Measurements from ENCODE around the gene EXOC3L1. TPM values are rescaled to one million over a fixed set of nuclear protein-coding genes. Genes with fewer than 3 reads are reported as not detected.
A peak's percentile ranks its signal among the peaks of the same experiment; 100 is the strongest.

EXOC3L1 gene
- total and polyA plus RNA-seq, 2 of the 13 experiments (the other 11 are each of a cell fraction or from before 2014, with no cell fraction given) = 0.12 TPM; not detected in 1

- TF ChIP-seq SP4 (CRISPR knock-in tag; IDR thresholded peaks at IDR 0.05) (peak; percentile 100), GPBP1L1 (CRISPR knock-in tag; IDR thresholded peaks at IDR 0.05) (no peak), GFI1 (CRISPR knock-in tag; IDR thresholded peaks at IDR 0.05; ENCODE audit: borderline replicate concordance) (peak; percentile 37; the same call in 1 of the 2 replicates), ZSCAN30 (CRISPR knock-in tag; IDR thresholded peaks at IDR 0.05) (no peak), SPEN (CRISPR knock-in tag; IDR thresholded peaks at IDR 0.05; ENCODE audit: low read depth) (peak; percentile 99), ZNF282 (IDR thresholded peaks at IDR 0.05; ENCODE audit: partially characterized antibody) (no peak), MTF2 (CRISPR knock-in tag; IDR thresholded peaks at IDR 0.05; ENCODE audit: borderline replicate concordance) (0 out of 2 replicates have a peak, but pooled peaks have one; percentile 16), ATF2 (CRISPR knock-in tag; IDR thresholded peaks at IDR 0.05) (peak; percentile 95), NPAS2 (CRISPR knock-in tag; IDR thresholded peaks at IDR 0.05; ENCODE audit: borderline replicate concordance) (no peak), PHF5A (CRISPR knock-in tag; IDR thresholded peaks at IDR 0.05; ENCODE audit: low read depth, unreplicated experiment) (peak; percentile 94), DRAP1 (CRISPR knock-in tag; IDR thresholded peaks at IDR 0.05) (peak; percentile 92), MXI1 (IDR thresholded peaks at IDR 0.05; ENCODE audit: borderline replicate concordance, low read depth, low read length) (peak; percentile 92; the same call in 1 of the 3 replicates), SRF (IDR thresholded peaks at IDR 0.05; ENCODE audit: low read depth, low read length) (peak; percentile 94), NCOA2 (CRISPR knock-in tag; IDR thresholded peaks at IDR 0.05) (peak; percentile 65), TFDP1 (CRISPR knock-in tag; IDR thresholded peaks at IDR 0.05; ENCODE audit: borderline replicate concordance) (peak; percentile 51), ZNF768 (CRISPR knock-in tag; IDR thresholded peaks at IDR 0.05) (no peak), ESRRA (CRISPR knock-in tag; IDR thresholded peaks at IDR 0.05; ENCODE audit: low read depth) (peak; percentile 76), ZNF354B (CRISPR knock-in tag; IDR thresholded peaks at IDR 0.05) (no peak), ZNF850 (CRISPR knock-in tag; conservative IDR thresholded peaks at IDR 0.05) (peak; percentile 100), ZNF468 (CRISPR knock-in tag; IDR thresholded peaks at IDR 0.05) (no peak), KAT8 (CRISPR knock-in tag; IDR thresholded peaks at IDR 0.05) (peak; percentile 100), SAFB2 (CRISPR knock-in tag; IDR thresholded peaks at IDR 0.05; ENCODE audit: borderline replicate concordance, low read depth) (peak; percentile 91; the same call in 1 of the 2 replicates), ZBTB20 (CRISPR knock-in tag; IDR thresholded peaks at IDR 0.05; ENCODE audit: borderline replicate concordance, low read depth) (0 out of 2 replicates have a peak, but pooled peaks have one; percentile 57), ZNF761 (CRISPR knock-in tag; conservative IDR thresholded peaks at IDR 0.05) (peak; percentile 49; the same call in 1 of the 2 replicates), ZNF660 (CRISPR knock-in tag; IDR thresholded peaks at IDR 0.05; ENCODE audit: borderline replicate concordance, low read depth) (no peak), BATF2 (CRISPR knock-in tag; IDR thresholded peaks at IDR 0.05) (0 out of 2 replicates have a peak, but pooled peaks have one; percentile 51)
Observed at GRCh38 chr16:67226804-67227566, 37.0 kb upstream of the EXOC3L1 start, which contains the start of gene TMEM208 (continued).

Data from HepG2 (cell line).